Measurements from ENCODE around the gene KIF2C.

- TF ChIP-seq SIN3A (IDR thresholded peaks at IDR 0.05; ENCODE audit: borderline replicate concordance in 2 of 2, control insufficient read depth in 1 of 2, low read depth in 2 of 2, low read length in 2 of 2), result no peak
- TF ChIP-seq PYGO2 (tag; IDR thresholded peaks at IDR 0.05), result no peak
- no peak for TF ChIP-seq SP2 (IDR thresholded peaks at IDR 0.05; ENCODE audit: extremely low read depth, low read depth, low read length, poor library complexity, severe bottlenecking)
- no peak for TF ChIP-seq ELF1 (tag; IDR thresholded peaks at IDR 0.05)
- TF ChIP-seq XRCC4 (IDR thresholded peaks at IDR 0.05; ENCODE audit: extremely low read depth, insufficient read depth, insufficient read length), result no peak
- TF ChIP-seq ATF3 (IDR thresholded peaks at IDR 0.05), result no peak
- TF ChIP-seq ATF3 (CRISPR knock-in tag; conservative IDR thresholded peaks at IDR 0.05), result no peak
- no peak for TF ChIP-seq CTCF (IDR thresholded peaks at IDR 0.05 in 2 of 3, conservative IDR thresholded peaks at IDR 0.05 in 1 of 3; ENCODE audit: insufficient read depth in 2 of 3, low read depth in 1 of 3, low read length in 3 of 3)
- no peak for TF ChIP-seq MGA (IDR thresholded peaks at IDR 0.05)
- no peak for TF ChIP-seq POLR2AphosphoS5 (IDR thresholded peaks at IDR 0.05; ENCODE audit: control insufficient read depth, insufficient read depth, low read depth, low read length)
These were observed 59.1 kb downstream of the KIF2C start for GRCh38 chr1:44798481-44799365.

All from K562 (cell line).